ENCODE data around the gene GAB4. TPM values are rescaled to one million over a fixed set of nuclear protein-coding genes. Genes with fewer than 3 reads are reported as not detected.
"Not testable (repeated sequence)": the region's sequence is repeated elsewhere in the genome, so short reads cannot be mapped to it uniquely, and the experiment has no call there.

Gene GAB4, protein sequence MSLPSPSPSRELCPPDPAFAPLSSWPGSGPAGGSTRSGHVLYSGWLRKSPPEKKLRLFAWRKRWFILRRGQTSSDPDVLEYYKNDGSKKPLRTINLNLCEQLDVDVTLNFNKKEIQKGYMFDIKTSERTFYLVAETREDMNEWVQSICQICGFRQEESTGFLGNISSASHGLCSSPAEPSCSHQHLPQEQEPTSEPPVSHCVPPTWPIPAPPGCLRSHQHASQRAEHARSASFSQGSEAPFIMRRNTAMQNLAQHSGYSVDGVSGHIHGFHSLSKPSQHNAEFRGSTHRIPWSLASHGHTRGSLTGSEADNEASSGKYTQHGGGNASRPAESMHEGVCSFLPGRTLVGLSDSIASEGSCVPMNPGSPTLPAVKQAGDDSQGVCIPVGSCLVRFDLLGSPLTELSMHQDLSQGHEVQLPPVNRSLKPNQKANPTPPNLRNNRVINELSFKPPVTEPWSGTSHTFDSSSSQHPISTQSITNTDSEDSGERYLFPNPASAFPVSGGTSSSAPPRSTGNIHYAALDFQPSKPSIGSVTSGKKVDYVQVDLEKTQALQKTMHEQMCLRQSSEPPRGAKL
- polyA plus RNA-seq (2012; ENCODE audit: insufficient read depth, insufficient read length) = not detected

DNA sequence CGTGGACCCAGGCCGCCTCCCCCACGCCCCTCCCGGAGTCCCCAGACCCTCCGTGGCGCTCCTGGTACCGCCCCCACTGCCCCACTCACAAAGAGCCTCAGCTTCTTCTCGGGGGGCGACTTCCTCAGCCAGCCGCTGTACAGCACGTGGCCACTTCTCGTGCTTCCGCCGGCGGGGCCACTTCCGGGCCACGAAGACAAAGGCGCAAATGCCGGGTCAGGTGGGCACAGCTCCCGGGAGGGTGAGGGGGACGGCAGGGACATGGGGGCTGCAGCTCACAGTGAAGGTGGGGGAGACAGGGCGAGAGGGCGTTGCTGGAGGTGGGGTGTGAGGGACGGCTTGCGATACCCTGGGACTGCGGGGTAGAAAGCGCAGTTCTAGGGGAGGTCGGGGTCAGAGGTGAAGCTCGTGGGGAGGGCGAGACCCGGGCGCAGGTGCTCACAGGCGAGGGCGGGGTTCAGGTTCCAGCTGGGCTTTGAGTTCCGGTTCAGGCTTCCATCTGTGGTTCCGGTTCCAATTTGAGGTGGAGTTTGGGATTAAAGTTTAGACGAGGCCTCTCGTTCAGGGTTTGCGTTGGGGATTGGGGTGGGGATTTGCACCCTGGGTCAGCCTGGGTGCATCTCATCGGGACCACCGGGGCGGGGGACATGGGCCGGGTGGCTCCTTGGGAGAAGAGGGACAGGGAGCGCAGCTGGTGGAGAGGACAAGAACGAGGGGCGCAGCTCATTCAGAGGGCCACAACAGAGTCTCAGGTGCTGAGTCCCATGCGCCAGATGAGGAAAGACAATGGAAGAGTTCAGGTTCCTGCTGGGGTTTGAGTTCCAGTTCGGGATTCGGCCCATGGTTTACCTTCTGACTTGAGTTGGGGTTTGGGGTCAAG lies at the start of gene GAB4:
GAB4 (minus strand) TSS at position 371 of the 880 bp plus-strand sequence; CDS start at position 263, 108 bp downstream.
- no peak within 1 kb of the TSS for H3K4me3 ChIP-seq (ENCODE audit: low read length)
- no peak for DNase-seq (ENCODE audit: low read depth, low spot score)

DNA sequence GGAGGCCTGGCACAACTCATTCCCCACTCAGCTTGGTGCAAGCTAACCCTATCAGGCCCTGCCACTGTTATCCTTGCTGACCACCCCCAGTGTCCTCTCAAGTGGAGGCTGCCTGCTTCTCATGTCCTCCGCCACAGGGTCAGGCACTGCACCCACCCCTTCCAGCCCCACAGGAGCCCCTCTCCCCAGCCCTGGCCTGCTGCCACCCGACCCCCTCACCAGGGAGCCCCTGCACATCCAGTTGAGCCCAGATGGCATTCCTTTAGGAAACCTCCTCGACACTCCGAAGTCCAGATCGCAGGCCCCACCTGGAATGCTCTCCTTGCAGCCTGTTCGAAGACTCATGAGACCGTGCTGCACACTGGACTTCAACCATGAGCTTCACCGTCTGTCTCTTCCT lies 48.8 kb upstream of the GAB4 start:
- DNase-seq (ENCODE audit: low read depth, low spot score) = no peak

DNA sequence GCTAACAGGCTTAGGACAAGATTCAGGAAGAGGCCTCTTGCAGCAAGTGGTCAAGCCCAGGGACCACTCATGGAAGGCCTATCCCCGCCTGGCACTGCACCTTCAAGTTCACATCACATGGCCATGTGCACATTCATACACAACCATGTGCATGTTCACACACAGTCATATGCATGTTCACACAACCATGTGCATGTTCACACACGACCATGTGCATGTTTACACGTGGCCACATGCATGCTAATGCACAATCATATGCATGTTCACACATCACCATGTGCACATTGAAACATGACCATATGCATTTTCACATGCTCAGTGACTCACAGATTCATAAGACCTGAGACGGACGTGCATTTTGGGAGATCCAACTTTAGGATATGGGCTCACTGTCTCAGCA lies 48.0 kb upstream of the GAB4 start:
- H3K4me3 ChIP-seq (ENCODE audit: low read length) = no peak overlapping the region
- no peak for DNase-seq (ENCODE audit: low read depth, low spot score)

More for the DNA sequence above, 48.8 kb upstream of the GAB4 start:
- H3K4me3 ChIP-seq (ENCODE audit: low read length) = no peak overlapping the region

DNA sequence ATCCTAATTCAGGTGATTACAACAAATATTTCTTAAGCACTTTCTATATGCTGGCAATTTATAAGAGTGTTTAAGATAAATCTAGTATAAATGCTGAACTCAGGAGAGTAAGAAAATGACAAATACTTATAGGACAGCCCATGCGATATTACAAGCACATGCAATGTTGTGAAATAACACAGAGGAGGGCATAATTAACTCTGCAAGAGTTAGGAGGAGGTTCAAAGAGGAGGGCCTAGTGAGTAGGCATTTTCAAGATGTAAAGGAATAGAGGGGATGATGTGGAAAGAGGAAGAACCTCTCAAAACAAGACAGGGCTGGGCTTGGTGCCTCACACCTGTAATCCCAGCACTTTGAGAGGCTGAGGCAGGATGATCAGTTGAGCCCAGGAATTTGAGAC lies 39.6 kb upstream of the GAB4 start:
- no peak for DNase-seq (ENCODE audit: low read depth, low spot score)
- H3K4me3 ChIP-seq (ENCODE audit: low read length) = no peak overlapping the region

DNA sequence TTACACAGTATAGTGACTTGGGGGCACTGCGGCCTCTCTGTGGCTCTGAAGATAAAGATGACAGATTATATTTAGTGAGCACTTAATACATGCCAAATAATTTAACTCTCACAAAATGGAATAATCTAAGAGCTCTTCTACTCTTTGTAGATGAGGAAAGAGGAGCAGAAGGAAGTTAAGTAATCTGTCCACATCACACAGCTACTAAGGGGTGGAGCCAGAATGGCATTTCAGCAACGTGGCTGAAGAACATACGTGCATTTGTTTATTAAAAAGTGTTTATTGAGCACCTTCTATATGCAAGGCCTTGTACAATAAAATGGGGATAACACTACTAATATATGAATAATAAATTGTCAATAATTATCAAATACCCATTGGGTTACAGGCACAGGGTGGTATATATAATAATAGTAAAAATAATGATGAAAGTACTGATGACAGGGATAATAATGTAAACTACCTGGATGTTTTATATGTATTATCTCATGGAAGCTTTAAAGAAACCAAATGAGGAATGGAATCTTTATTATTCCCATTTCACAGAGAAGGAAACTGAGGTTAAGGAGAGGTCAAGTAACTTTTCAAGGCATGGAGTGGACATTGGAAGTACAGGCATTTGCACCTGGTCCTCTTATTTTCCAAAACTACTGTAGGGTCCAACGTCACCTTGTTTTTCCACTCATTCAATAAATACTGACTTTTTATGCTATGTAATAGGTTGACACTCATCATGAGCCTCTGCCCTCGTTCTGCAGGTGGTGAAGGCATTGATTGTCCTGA lies 38.7 kb upstream of the GAB4 start:
- H3K4me3 ChIP-seq (ENCODE audit: low read length) = no peak overlapping the region
- DNase-seq (ENCODE audit: low read depth, low spot score) = no peak

DNA sequence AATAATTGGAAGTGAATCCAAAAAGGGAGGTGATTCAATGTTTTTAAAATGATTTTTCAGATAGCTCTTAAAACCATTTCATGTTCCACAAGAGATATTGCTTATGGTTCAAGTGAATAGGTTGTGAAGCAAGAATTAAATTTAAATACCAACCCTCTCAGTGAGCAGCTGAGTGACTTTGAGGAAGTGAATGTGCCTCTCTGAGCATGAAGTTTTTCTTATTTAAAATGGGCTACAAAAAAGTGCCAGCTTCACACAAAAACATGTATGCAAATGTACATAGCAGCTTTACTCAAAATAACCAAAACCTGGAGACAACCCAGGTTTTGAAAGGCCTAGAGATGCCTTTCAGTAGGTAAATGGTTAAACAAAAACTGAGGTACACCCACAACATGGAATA lies 35.5 kb upstream of the GAB4 start:
- H3K4me3 ChIP-seq (ENCODE audit: low read length) = no peak overlapping the region
- DNase-seq (ENCODE audit: low read depth, low spot score) = no peak

DNA sequence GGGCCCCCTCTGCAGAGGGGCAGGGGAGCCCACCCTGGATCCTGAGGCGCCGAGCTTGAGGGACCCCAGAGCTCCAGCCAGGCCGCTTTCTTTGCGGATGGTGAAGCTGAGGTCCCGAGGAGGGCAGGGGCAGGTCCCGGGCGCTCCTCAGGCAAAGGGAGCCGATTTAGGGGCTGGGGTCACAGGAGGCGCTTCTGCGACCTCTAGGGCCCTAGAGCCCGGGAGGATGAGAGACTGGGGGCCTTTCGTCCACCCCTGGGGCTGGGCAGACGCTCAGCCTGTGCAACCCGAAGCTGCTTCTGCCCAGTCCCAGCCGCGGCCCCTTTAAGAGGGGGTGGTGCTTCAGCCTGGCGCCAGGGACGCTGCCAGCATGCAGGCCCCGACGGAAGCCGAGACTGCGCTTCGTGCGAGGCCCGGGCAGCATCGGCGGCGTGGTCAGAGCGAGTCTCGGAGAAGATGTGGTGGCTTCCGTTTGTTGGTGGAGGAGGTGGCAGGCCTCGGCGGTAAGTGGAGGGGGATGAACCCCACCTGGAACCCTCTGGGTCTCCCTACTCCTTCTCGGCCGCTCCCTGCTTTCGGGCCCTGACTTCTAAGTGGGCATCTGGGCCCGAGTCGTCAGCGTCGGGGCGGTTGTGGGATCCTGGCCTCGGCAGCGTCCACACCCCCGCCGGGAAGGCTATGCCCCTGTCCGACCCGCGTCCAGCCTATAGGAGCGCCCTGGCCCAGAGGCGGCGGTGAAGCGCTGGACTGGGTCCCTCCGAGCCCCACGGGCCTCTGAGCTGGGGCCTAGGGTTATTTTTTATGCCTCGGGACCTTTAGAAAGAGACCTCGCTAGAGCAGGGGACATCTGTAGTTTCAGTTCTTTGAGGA lies 29.1 kb upstream of the GAB4 start:
- DNase-seq (ENCODE audit: low read depth, low spot score) = not testable (repeated sequence)
- H3K4me3 ChIP-seq (ENCODE audit: low read length) = peak overlapping the region; percentile 57

DNA sequence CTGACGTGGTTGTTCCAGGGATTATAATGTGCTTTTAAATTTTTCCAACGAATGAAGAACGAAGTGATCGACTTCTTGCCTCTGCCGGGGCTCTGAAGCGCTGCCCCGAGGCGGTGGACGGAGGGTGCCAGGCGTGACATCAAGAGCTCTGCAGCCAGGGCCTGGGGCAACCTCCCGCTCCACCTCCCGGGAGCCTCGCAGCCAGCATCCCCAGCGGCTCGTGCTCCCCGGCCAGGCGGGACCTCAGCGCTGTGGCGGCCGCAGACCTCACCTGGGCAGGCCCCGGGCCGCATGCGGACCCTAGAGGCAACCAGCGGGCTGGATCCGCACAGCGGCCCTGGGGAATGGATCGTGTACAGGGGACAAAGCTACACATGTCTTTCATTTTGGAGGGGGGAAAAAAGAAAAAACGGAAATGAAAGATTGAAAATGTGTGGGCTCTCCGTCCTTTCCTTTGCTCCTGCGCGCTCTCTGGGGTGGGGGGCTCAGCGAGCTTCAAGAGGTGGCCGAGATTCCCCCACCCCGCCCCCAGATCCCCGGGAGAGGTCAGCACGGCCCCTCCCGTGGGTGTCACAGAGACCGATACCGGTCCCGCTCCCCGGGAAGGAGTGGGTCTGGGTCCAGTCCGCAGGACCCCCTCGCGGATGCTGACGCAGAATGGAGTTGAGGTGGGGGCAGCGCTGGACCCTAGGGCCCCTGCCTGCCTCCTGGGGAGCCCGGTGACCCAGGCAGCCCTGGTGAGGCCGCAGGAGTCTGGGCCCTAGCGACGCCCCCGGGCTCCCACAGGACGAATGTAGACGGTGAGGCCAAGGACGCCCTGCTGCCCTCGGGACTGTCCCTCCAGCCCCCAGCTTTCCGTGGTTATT lies 28.2 kb upstream of the GAB4 start:
- DNase-seq (ENCODE audit: low read depth, low spot score) = not testable (repeated sequence)
- peak overlapping the region; percentile 39 for H3K4me3 ChIP-seq (ENCODE audit: low read length)

DNA sequence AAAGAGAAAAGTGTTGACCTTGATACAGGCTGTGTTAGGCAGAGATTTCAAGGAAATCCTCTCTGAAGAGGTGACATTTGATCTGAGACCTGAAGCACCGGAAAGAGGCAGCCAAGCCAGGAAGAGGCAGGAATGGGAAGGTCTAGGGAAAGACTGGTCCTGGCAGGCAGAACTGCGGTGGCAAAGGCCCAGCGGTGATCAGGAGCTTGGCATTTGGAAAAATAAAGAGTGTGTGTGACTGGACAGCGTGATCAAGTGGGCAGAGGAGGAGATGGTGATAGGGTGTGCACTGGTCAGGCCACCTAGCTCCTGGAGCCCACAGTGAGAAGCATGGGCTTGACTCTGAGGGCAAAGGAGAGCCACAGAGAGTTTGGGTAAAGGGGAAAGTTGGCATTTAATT lies 27.2 kb upstream of the GAB4 start:
- DNase-seq (ENCODE audit: low read depth, low spot score) = no peak
- H3K4me3 ChIP-seq (ENCODE audit: low read length) = no peak overlapping the region

DNA sequence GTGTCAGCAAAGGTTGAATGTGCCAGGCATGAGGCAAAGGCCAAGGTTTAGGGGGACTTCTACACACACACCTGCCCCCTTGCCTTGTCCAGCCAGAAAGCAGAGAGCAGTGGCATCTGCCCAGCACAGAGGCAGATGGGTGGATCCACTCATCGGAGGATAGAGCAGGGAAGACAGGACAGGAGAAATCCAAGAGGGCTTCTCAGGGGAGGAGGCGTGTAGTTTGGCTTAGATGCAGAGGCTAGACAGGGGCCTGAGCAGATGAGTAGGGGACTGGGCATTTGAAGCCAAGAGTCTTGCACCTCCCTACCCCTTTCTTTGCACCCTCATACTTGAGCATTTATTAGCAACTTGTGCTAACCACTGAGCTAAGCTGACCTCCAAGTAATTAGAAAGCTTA lies 26.5 kb upstream of the GAB4 start:
- not testable (repeated sequence) for DNase-seq (ENCODE audit: low read depth, low spot score)

DNA sequence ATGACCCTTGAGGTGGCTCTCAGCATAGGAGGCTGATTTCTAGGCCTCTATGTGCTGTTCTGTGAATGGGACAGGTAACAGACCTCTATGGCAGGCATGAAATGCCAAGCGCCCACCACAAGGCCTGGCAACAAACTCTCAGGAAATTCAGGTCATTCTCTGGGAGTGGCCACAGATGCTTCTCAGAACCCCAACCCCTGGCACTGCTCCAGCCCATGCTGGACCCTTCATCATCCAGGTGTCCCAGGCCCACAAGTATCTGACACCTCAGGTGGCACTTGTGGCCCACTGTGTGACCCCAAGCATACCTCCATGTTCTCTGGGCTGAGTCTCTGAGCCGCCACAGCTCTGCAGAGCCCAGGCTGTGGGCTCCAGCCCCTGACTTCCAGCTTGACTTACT lies 24.3 kb upstream of the GAB4 start:
- not testable (repeated sequence) for DNase-seq (ENCODE audit: low read depth, low spot score); H3K4me3 ChIP-seq (ENCODE audit: low read length)

More for the DNA sequence above, 26.5 kb upstream of the GAB4 start:
- H3K4me3 ChIP-seq (ENCODE audit: low read length) = not testable (repeated sequence)

DNA sequence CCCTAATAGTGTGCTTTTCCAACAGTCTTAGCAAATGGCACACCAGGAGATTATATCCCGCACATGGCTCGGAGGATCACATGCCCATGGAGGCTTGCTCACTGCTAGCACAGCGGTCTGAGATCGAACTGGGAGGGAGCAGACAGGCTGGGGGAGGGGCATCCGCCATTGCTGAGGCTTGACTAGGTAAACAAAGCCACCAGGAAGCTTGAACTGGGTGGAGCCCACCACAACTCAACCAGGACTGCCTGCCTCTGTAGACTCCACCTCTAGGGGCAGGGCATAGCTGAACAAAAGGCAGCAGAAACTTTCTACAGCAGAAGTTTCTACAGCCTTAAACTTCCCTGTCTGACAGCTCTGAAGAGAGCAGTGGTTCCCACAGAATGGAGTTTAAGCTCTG lies 16.4 kb upstream of the GAB4 start:
- H3K4me3 ChIP-seq (ENCODE audit: low read length) = not testable (repeated sequence)
- DNase-seq (ENCODE audit: low read depth, low spot score) = peak; percentile 28

DNA sequence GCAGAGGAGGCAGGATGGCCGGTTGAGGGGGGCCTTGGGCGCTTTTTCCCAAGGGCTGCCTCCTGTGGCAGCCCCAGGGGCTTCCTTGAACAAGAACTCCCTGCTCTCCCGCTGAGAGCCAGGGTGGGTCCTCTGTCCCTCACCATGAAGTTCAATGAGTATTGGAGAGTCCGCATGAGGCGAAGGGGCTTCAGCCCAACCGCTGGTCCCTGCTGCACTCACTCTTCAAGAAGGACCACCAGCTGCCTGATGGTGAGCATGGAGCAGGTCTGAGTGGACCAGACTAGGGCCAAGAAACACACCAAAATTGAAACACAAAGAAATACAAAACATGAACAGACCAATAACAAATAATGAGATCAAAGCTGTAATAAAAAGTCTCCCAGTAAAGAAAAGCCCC lies 7.5 kb upstream of the GAB4 start:
- not testable (repeated sequence) for DNase-seq (ENCODE audit: low read depth, low spot score); H3K4me3 ChIP-seq (ENCODE audit: low read length)

DNA sequence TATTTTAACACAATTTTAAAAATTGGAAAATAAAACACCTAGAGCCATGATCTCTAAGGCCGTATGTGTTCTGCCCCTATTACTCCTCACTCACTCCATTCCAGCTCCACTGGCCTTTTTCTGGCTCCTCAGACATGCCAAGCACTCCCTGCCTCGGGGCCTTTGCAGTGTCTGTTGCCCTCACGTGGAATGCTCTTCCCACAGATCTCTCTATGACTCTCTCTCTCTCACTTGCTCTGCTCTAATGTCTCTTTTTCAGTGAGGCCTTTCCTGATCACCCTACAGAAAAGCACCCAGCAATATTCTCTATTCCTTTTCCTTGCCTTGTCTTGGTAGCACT lies 6.0 kb upstream of the GAB4 start:
- not testable (repeated sequence) for DNase-seq (ENCODE audit: low read depth, low spot score); H3K4me3 ChIP-seq (ENCODE audit: low read length)

DNA sequence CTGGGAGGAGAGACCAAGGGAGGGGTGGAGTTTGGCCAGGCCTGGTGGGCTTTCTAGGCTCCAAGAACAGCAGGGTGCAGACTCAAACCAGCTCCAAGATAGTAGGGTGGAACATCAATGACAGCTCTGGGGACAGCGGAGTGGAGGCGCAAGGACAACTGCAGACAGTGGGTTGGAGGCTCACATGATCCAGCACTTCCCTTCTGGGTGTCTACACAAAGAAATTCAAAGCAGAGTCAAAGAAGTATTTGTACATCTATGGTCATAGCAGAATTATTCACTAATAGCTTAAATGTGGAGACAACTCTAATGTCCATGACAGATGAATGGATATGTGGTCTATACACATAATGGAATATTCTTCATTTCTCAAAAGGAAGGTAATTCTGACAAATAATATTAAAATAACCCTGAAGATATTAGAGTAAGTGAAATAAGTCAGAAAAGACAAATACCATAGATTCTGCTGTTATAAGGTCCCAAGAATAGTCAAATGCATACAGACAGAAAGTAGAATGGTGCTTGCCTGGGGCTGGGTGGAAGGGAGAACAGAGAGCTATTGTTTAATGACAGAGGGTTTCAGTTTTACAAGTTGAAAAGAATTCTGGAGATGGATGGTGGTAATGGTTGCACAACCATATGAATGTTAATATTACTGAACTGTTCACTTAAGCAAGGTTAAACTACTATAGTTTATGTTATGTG lies 5.5 kb upstream of the GAB4 start:
- no peak for DNase-seq (ENCODE audit: low read depth, low spot score)
- H3K4me3 ChIP-seq (ENCODE audit: low read length) = no peak overlapping the region

DNA sequence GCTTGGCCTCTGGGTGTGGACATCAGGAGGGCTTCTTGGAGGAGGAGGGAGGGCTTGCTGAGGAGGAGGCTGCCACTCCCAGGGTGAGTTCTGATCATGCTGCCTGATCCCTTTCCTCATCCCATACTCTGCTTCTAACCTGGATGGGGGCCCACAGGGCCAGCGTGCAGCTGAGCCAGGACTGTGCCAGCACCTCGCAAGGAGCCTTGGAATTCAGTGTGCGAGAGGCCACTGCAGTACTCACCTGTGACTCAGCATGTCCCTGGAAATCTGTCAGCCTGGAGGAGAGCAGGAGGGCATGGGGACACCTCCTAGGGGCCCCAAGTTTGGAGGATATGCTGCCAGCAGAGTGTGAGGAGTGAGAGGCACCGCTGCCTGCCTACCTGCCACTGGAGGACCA lies 4.2 kb upstream of the GAB4 start:
- no peak overlapping the region for H3K4me3 ChIP-seq (ENCODE audit: low read length)
- DNase-seq (ENCODE audit: low read depth, low spot score) = no peak

All from Jurkat, Clone E6-1 (cell line).